ENCODE data around the gene FYB2.

FYB2 gene

DNA sequence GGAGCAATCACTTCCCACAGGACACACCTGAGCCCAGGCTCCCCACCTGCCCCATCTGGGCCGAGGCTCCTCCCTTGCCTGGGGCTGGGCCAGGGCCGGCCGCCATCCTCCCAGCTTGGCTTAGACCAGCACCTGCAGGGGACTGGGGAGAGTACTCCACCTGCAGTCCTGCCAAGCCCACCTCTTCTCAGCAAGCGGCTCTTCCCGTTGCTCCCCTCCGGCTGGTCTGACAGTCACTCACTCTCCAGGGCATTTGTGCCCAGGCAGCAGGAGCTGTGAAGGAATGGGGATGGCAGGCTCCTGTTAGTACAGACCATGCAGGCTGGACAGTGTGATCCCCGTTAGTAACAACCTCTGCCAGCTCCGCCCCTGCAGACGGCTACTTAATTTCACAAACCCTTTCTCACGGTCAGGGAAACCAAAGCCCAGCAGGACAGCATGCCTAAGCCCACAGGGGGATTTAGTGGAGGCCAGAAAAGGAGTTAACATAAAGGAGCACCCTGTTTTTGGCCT is at the start of gene FYB2:
Gene FYB2 (minus strand): TSS at position 18 of the 513 bp plus-strand sequence. CDS start 114 bp downstream, outside the sequence.
- no peak for DNase-seq (ENCODE audit: low read depth, low spot score)

DNA sequence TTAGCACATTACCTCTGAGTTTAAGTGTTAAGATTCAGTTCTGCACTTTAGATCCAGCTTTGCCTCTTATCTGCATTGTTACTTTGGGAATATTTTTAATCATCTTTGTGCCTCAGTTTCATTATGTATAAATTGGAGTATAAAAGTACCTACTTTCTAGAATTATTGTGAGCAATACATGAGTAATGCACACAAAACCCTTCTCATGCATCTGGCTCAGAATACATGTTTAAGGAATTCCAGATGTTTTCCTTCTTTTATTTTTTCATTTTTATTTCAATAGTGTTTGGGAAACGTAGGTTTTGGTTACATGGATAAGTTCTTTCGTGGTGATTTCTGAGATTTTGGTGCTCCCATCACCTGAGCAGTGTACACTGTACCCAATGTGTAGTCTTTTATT is 49.6 kb upstream of the FYB2 start:
- DNase-seq (ENCODE audit: low read depth, low spot score) = no peak

GRCh38 chr1:56867491-56867890 is 48.3 kb upstream of the FYB2 start:
- DNase-seq (ENCODE audit: low read depth, low spot score) = no peak

- DNase-seq (ENCODE audit: low read depth, low spot score) = no peak
Observed at GRCh38 chr1:56866656-56867055, 47.5 kb upstream of the FYB2 start.

DNA sequence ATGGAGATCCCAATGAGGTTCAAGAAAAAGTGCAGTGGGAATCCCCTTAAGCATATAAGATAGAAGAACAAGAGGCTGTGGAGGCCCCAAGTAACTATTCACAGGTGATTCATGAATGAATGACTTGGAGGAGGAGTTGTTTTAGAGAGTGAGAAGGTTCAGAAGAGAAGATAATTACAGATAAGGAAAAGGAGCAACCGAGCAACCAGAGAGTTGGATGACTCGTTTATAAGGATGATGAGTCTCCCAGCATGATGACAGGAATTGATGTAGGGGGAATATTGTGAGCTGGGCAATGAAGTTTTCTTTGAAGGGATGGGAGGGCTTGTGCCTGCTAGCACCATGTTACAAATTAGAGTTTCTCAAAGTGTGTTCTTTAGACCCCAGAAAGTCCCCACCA is 45.2 kb upstream of the FYB2 start:
- no peak for DNase-seq (ENCODE audit: low read depth, low spot score)

GRCh38 chr1:56863265-56863992 is 44.2 kb upstream of the FYB2 start:
- DNase-seq (ENCODE audit: low read depth, low spot score) = no peak

GRCh38 chr1:56859287-56859686 is 40.1 kb upstream of the FYB2 start:
- DNase-seq (ENCODE audit: low read depth, low spot score) = no peak

GRCh38 chr1:56856186-56856585 is 37.0 kb upstream of the FYB2 start:
- no peak for DNase-seq (ENCODE audit: low read depth, low spot score)

DNA sequence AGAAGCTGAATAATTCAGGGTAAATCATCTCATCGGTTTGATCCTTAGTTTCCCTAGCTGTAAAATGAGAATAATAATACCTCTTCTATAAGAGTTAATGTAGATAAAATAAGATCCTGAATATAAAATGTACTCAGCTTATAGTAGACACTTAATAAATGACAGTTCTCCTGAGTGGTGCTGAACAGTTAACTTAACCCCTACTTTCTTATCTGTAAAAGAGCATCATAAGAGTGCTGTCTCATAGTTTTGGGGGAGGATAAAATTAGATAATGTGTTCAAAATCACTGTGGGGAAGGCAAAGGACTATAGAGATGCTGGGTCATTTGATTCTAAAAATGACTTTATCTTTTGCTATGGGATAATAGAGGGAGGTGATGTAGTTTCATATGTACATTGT is 36.0 kb upstream of the FYB2 start:
- no peak for DNase-seq (ENCODE audit: low read depth, low spot score)

DNA sequence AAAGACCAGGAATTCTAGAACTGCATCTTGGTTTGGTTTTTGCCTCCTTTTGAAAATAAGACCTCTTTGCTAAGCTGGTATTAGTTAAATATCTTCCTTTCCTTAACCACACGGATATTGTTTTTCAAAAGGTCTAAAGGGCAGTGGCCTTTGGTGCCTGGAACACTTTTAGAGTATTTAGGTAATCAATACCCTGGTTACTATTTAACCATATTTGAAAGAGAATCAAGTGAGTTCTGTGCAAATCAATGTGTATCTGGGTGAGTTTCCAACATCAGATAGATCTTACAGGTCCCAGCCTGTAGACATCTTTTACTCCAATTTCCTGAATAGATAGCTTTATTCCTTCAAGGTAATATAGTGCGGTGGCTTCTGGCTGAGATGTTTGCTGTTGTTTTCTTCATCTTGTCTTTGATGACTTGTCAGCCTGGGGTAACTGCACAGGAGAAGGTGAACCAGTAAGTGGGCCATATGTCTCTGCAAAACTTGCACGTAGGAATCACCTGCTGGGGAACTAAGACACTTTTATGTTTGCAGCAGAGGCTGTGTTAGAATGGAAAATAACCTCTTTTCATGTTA is 35.4 kb upstream of the FYB2 start, which contains the start of gene C8A:
Gene C8A (plus strand): TSS at position 277 of the 579 bp plus-strand sequence. CDS start 105 bp downstream, at position 382.
- DNase-seq (ENCODE audit: low read depth, low spot score) = no peak

DNA sequence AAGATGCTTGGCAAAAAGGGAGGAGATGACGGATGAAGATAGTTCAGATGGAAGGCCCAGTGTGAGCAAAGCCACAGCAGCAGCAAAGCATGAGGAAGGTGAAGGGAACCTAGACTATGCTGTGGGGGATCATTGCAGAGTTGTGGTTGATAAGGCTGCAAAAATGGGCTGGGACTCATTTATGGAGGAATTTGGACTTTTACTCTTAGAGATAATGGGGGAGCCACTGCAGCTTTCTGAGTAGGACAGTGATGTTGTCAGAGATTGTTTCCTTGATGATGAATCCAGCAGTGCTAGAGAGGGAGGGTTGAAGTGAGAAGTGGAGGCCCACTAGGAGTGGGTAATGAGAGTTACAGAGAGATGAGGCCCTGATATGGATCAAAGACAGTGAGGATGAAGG is 33.3 kb upstream of the FYB2 start:
- no peak for DNase-seq (ENCODE audit: low read depth, low spot score)

DNA sequence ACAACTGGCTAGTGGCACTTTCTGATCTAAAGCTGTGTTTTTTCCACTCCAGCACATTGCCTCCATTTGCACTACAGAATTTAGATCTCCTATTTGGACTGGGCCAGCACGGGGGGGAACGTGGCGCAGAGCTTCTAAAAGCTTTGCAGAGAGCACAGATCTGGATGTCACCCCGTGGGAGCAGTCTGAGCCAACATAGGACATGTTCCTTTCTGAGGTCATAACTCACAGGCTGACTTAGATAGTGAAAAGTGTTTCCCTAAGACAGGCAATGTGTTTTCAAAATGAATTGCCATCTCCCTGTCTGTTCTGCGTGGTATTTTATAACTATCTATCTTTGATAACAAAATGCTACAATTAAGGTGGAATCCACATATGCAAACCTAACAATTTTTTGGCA is 31.7 kb upstream of the FYB2 start:
- DNase-seq (ENCODE audit: low read depth, low spot score) = no peak

- no peak for DNase-seq (ENCODE audit: low read depth, low spot score)
Observed at GRCh38 chr1:56850411-56850810, 31.2 kb upstream of the FYB2 start.

- no peak for DNase-seq (ENCODE audit: low read depth, low spot score)
Observed at GRCh38 chr1:56849750-56850149, 30.5 kb upstream of the FYB2 start.

DNA sequence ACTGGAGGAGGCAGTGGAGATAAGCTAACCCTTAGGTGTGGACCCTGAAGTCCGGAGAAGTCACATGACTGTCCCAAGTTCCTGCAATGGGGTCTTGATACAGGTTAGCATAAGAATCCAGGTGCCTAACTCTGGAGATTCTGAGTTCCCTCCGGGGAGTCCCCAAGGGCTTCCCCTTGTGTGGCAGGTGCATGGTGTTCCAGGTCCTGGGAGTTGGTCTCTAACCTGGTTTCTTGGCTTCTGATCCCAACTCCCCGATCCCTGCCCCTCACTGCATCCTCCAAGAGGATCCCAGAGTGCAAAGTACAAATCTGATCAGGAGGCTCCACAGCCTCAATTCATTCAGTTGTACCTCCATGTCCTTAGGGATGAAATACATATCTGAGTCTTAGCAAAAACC is 26.1 kb upstream of the FYB2 start:
- no peak for DNase-seq (ENCODE audit: low read depth, low spot score)

- no peak for DNase-seq (ENCODE audit: low read depth, low spot score)
Observed at GRCh38 chr1:56844545-56845136, 25.4 kb upstream of the FYB2 start.

- no peak for DNase-seq (ENCODE audit: low read depth, low spot score)
Observed at GRCh38 chr1:56843544-56843943, 24.3 kb upstream of the FYB2 start.

GRCh38 chr1:56838759-56839158 is 19.6 kb upstream of the FYB2 start:
- no peak for DNase-seq (ENCODE audit: low read depth, low spot score)

GRCh38 chr1:56837244-56837939 is 18.2 kb upstream of the FYB2 start:
- DNase-seq (ENCODE audit: low read depth, low spot score) = no peak

DNA sequence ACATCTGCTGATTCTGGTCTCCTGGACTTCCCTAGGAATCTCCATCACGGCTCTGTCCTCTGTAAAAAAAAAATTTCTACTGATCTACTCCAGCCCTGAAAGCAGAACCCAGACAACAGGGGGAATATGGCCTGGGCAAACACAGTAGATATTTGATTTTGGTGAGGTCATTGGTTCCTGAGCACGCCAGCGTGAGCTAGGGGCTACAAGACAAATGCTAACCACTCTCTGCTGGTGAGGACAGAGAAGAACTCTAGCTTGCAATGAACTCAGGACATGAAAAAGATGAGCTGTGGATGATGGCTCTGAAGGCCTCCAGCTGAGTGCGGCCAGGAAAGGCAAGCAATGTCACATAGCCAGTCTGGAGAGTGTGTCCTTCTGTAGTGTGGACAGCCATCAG is 17.2 kb upstream of the FYB2 start:
- DNase-seq (ENCODE audit: low read depth, low spot score) = no peak

- no peak for DNase-seq (ENCODE audit: low read depth, low spot score)
Observed at GRCh38 chr1:56835657-56836056, 16.5 kb upstream of the FYB2 start.
